Peyer's patch (tissue), 4 donors: ENCODE data around the gene KRT12. TPM values are rescaled to one million over a fixed set of nuclear protein-coding genes. Genes with fewer than 3 reads are reported as not detected.

Experiments
- DNase-seq, 3 donors: peaks; one replicate each; pipeline ENCODE4 v3.0.0-alpha.2; 2017 to 2019
- H3K27ac ChIP-seq, 4 donors: fragments of 200-600 bp; sonication (generic); one replicate each; pipeline ENCODE4 v1.5.1; 2016 to 2019
- H3K27me3 ChIP-seq, 2 donors: fragments of 200-600 bp; sonication (generic); one replicate each; pipeline ENCODE4 v1.5.1; 2019
- H3K36me3 ChIP-seq, 3 donors: fragments of 200-600 bp; sonication (generic); one replicate each; pipeline ENCODE4 v1.5.1; 2016 to 2019
- H3K4me1 ChIP-seq, 4 donors: fragments of 200-600 bp; sonication (generic); one replicate each; pipeline ENCODE4 v1.5.1; 2016 to 2019
- H3K4me3 ChIP-seq, 4 donors: fragments of 200-600 bp; sonication (generic); 1 replicate in 3 of 4; 2 replicates in 1 of 4; pipeline ENCODE4 v1.5.1; 2016 to 2019; ENCODE audit warnings: mild to moderate bottlenecking in 1 of 4
- H3K9me3 ChIP-seq, 4 donors: fragments of 200-600 bp; sonication (generic); one replicate each; pipeline ENCODE4 v1.5.1; 2016 to 2019; ENCODE audit warnings: mild to moderate bottlenecking in 1 of 4
- POLR2A ChIP-seq, 2 donors: fragments of 450-650 bp; IDR thresholded peaks; one replicate each; pipeline ENCODE4 v1.5.1; 2017; ENCODE audit warnings: antibody characterized with exemption in 2 of 2, mild to moderate bottlenecking in 2 of 2, moderate library complexity in 2 of 2
- total RNA-seq, 4 donors: library from RNA; depleted of rRNA; stranded (reverse); fragments of >200 nt; gene quantifications; one replicate each; pipeline ENCODE4 v1.1.0, GENCODE V29; 2016
- TF ChIP-seq, protein P1 (sequence below), 6 experiments: fragments of 450-650 bp in 4 of 6; fragments of 200-600 bp in 2 of 6; sonication (generic) in 1 of 6; IDR thresholded peaks; one replicate each; pipeline ENCODE4 v1.5.1; 2017 to 2019; ENCODE audit warnings: antibody characterized with exemption in 6 of 6, mild to moderate bottlenecking in 3 of 6, moderate library complexity in 1 of 6

KRT12 gene
- total RNA-seq, 4 donors from 2014 or later = 4.9 to 18.2 (median 9.1) TPM; not detected in 1

DNA sequence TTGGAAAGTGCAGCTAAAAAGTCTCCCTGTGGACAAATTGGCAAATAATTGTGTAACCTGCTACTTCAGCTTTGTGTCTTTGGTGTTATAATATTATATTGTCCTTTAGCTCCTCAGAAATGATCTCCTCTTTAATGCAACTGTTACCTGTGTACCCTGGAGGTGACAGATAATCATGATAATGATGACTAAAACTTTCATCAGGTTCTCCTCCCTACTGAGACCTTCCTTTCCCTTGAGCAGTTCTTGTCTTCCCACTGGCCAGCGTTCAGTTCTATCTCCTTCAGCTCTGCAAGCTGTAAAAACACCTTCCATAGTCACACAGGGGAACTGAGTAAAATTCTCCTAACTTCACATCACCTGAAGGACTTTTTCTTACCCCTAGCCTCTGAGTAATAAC is 14.7 kb downstream of the KRT12 start:
- DNase-seq = no peak
- TF ChIP-seq, protein P1, sequence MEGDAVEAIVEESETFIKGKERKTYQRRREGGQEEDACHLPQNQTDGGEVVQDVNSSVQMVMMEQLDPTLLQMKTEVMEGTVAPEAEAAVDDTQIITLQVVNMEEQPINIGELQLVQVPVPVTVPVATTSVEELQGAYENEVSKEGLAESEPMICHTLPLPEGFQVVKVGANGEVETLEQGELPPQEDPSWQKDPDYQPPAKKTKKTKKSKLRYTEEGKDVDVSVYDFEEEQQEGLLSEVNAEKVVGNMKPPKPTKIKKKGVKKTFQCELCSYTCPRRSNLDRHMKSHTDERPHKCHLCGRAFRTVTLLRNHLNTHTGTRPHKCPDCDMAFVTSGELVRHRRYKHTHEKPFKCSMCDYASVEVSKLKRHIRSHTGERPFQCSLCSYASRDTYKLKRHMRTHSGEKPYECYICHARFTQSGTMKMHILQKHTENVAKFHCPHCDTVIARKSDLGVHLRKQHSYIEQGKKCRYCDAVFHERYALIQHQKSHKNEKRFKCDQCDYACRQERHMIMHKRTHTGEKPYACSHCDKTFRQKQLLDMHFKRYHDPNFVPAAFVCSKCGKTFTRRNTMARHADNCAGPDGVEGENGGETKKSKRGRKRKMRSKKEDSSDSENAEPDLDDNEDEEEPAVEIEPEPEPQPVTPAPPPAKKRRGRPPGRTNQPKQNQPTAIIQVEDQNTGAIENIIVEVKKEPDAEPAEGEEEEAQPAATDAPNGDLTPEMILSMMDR (IDR thresholded peaks at IDR 0.05) = no peak
- TF ChIP-seq POLR2A (IDR thresholded peaks at IDR 0.05) = no peak
- H3K27ac ChIP-seq = no peak overlapping the region
- H3K36me3 ChIP-seq = no peaks in the 10 kb centered on the region
- no peaks in the 10 kb centered on the region for H3K9me3 ChIP-seq
- H3K4me3 ChIP-seq = no peak overlapping the region
- no peaks in the 10 kb centered on the region for H3K27me3 ChIP-seq
- no peaks in the 10 kb centered on the region for H3K4me1 ChIP-seq

DNA sequence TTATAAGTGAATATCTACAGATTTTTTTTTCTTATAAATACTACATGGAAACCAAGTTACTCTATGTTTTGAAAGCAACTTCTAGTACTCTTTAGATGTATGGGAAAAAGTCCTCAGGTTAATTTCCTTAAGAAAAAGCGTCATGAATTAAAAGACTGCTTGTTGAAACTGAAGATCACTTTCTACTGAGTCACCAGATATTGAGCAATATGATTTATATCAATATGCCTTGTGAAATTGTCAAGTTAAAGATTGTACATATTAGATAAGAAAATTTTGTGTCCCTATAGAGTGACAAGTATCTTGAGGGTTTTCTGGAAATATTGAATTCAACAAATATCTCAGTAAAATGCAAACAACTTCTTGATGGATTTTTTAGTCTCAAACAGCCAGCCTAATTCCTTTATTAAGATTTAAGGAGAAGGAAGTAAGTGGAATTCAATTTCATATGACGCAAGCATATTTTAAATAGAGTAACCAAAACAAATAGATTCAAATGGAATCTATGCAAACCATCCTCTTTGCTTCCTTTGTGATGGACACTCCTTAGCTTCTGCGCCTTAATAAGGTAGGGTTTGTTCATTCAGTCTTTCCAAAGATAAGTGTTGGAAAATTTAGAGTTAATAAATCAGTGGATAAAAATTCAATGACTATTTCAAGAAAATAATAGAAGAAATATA is 16.6 kb downstream of the KRT12 start:
- no peak for DNase-seq
- Histone ChIP-seq H3K27ac (no peak overlapping the region), H3K4me3 (no peak overlapping the region), H3K36me3 (no peaks in the 10 kb centered on the region), H3K9me3 (no peaks in the 10 kb centered on the region), H3K27me3 (no peaks in the 10 kb centered on the region), H3K4me1 (no peaks in the 10 kb centered on the region)
- TF ChIP-seq POLR2A (IDR thresholded peaks at IDR 0.05) = no peak
- TF ChIP-seq, protein P1 (IDR thresholded peaks at IDR 0.05) = no peak

DNA sequence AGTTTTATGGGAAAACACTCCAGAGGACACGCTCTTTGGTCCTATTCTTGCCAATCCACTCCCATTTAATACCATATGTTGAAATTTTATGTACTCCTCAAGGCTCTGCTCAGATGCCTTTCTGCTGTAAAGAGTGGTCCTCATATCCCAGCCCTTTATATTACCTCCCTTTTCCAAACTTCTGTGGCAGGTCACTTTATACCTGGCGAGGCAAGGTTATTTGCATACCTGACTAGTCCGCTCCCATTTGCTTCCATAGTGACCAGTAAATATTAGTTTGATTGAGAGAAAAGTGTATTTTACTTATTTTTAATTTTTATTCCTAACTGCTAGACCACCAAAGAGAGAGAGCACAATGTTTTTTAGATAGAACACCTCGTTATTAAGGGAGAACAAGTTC is 17.3 kb downstream of the KRT12 start:
- no peaks in the 10 kb centered on the region for H3K36me3 ChIP-seq
- H3K4me3 ChIP-seq = no peak overlapping the region
- TF ChIP-seq, protein P1 (IDR thresholded peaks at IDR 0.05) = no peak
- TF ChIP-seq POLR2A (IDR thresholded peaks at IDR 0.05) = no peak
- no peaks in the 10 kb centered on the region for H3K9me3 ChIP-seq
- no peak overlapping the region for H3K27ac ChIP-seq
- DNase-seq = no peak
- H3K27me3 ChIP-seq = no peaks in the 10 kb centered on the region
- no peaks in the 10 kb centered on the region for H3K4me1 ChIP-seq

DNA sequence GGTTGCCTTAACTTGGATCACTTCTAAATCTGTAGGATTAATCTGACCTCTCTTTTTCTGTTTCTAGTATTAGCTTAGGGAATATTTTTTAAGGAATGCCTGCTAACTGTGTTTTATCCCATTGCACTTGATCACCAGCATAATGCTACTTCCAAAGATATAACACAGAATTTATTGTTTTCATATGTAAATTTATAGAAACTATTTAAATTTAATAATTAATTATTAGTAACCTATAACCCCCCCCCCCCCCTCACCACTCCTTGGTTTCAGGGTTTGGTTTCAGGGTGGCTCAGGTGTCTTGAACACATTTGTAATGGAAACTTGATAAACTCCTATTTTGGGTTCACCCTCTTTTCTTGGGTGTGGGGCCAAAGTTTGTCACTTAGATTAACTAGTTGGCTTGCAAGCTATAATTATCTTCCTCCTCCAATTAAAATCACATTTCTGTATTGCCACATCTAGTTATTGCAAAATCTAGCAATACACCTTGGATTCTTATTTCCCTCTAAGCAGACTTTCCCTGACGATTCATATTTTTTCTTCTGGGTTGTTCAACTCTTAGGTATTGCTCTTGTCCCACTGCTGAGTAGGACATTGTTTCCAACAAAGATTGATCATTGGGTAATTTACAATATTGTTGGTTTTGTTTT is 18.3 kb downstream of the KRT12 start:
- H3K9me3 ChIP-seq = no peaks in the 10 kb centered on the region
- H3K4me1 ChIP-seq = no peaks in the 10 kb centered on the region
- DNase-seq = no peak
- H3K36me3 ChIP-seq = no peaks in the 10 kb centered on the region
- TF ChIP-seq, protein P1 (IDR thresholded peaks at IDR 0.05) = no peak
- TF ChIP-seq POLR2A (IDR thresholded peaks at IDR 0.05) = no peak
- H3K4me3 ChIP-seq = no peak overlapping the region
- no peaks in the 10 kb centered on the region for H3K27me3 ChIP-seq
- no peak overlapping the region for H3K27ac ChIP-seq

DNA sequence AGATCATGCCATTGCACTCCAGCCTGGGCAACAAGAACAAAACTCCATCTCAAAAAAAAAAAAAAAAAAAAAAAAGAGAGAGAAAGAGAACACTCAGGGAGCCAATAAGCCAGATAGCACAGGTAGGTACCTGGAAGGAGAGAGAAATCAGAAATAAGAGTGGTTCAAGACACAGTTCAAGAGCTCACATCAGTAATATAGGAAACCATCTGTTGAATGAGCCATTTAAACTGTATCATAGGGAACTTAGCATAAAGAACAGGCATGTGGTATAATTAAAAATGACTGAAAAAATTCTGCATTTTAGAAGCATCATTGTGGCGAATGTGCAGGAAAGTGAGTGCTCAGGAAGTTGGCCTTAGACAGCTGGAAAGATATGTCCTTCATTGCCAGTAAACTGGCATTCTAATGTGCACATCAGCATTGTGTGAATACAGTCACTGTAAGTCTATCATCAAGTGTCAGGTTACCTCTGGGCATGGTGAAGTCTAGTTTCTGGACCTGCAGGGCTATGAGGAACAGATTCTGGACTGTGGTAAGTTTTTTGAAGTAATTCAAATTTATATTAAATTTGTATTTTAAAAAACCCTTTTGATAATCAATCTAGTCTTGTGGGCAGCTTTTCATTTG is 20.4 kb downstream of the KRT12 start:
- H3K4me3 ChIP-seq = no peak overlapping the region
- H3K36me3 ChIP-seq = no peaks in the 10 kb centered on the region
- no peak overlapping the region for H3K27ac ChIP-seq
- no peaks in the 10 kb centered on the region for H3K4me1 ChIP-seq
- no peak for DNase-seq
- TF ChIP-seq, protein P1 (IDR thresholded peaks at IDR 0.05) = no peak
- TF ChIP-seq POLR2A (IDR thresholded peaks at IDR 0.05) = no peak
- no peaks in the 10 kb centered on the region for H3K27me3 ChIP-seq
- no peaks in the 10 kb centered on the region for H3K9me3 ChIP-seq
